ENCODE data around the gene TMEM204. TPM values are rescaled to one million over a fixed set of nuclear protein-coding genes. Genes with fewer than 3 reads are reported as not detected.

Gene TMEM204
- total and polyA plus RNA-seq, 7 experiments from 2014 or later, result 26.3 to 186 (median 152) TPM

DNA sequence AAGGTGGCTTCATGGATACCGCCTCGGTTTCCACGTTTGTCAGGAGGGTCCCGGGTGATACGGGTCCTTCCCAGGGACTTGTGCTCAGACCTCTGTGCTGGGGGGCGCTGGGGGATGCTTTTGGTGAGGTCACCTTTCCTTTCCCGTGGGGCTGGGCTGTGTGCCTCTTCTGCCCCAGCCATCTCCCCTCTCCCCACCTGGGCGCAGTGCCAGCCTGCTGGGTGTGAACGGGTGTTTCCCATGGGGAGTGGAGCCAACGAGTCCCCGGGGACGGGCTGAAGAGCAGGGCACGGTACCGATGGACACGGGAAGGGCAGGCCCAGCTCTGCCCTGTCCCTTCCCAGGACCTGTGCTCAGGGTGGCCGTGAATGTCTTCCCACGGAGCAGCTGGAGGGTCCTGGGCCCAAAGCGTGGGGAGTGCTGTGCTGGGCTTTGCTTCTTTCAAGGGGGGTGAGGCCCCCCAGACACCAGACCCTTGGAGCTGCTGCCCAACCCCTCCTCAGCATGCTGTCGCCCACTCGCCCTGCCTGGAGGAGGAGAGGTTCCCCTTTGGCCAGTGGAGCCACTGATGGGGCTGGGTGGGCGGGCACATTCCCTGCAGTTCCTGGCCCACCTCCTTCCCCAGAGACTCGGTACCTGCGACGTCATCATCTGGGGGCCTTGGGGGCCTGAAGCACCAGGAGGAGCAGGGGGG, 24.8 kb upstream of the TMEM204 start:
- Histone ChIP-seq H3K4me1 (ENCODE audit: control insufficient read depth in 2 of 2, insufficient read depth in 2 of 2, low read length in 2 of 2) (no peaks in the 10 kb centered on the region), H3K9me3 (ENCODE audit: control insufficient read depth in 2 of 3, low read length in 3 of 3) (no peaks in the 10 kb centered on the region), H3K4me3 (ENCODE audit: low read length) (no peak overlapping the region), H3K27ac (ENCODE audit: low read depth, low read length) (no peak overlapping the region), H3K27me3 (ENCODE audit: control insufficient read depth in 2 of 2, insufficient read depth in 2 of 2, low read length in 2 of 2) (no peaks in the 10 kb centered on the region), H3K36me3 (ENCODE audit: control insufficient read depth in 2 of 3, insufficient read depth in 3 of 3, low read length in 3 of 3) (peaks cover 0 to 48% (median 0%) of the 10 kb centered on the region in 3 experiments)
- ChIA-PET POLR2A (no interaction called here), CTCF (no interaction called here)
- no peak for ATAC-seq
- Mint-ChIP-seq H3K27ac (no peak overlapping the region), H3K4me1 (peaks cover 0 to 3% (median 0%) of the 10 kb centered on the region in 7 donors), H3K9me3 (peaks cover 0 to 3% (median 0%) of the 10 kb centered on the region in 11 donors), H3K4me3 (no peak overlapping the region), H3K27me3 (no peaks in the 10 kb centered on the region), H3K36me3 (peaks cover 0 to 13% (median 8%) of the 10 kb centered on the region in 5 donors)
- intact Hi-C loops (cut with micrococcal nuclease), result no loop called here
- no peak for DNase-seq

DNA sequence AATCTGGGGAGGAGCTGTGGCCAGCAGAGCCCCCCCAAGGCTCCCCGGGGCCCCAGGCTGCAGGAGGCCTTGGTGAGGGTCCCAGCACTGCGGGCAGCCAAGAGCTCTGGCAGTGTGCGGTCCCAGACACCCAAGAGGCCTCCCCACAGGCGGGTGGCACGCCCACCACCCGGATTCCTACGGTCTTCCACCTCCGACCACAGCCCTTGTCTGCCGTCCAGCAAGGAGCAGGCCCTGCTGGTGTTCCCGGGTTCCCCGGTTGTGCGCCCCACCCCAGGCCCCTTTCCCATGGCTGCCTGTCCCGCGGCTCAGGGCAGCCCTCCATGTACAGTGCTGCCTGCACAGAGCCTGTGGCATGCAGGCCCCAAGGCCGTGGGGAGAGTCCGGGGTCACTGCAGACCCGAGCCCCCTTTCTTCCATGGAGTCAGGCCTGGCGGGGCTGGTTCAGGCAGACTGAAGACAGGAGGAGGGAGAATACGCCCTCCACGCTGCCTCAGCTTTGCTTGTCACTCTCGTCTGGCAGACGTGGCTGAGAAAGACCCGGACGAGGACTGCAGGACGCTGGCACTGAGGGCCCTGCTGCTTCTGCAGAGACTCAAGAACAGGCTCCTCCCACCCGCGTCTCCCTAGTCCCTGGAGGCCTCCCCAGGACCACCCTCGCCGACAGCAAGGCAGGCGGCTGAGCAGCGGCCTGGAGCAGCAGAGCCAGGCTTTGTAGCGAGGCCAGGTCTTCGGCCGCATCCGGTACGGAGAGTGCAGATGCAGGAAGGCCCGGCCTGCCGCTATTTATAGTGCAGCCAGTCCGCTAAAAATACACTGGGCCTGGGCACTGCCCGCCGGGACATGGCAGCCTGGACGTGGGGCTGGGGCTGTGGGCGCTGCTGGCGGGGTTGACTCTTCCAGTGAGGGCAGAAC, 23.9 kb upstream of the TMEM204 start:
- intact Hi-C loops (cut with micrococcal nuclease), result no loop called here
- Mint-ChIP-seq H3K27ac (no peak overlapping the region), H3K4me3 (no peak overlapping the region), H3K27me3 (no peaks in the 10 kb centered on the region), H3K4me1 (peaks cover 0 to 3% (median 0%) of the 10 kb centered on the region in 7 donors), H3K36me3 (peaks cover 0 to 16% (median 10%) of the 10 kb centered on the region in 5 donors), H3K9me3 (peaks cover 0 to 6% (median 1%) of the 10 kb centered on the region in 11 donors)
- CTCF ChIA-PET, result no interaction called here
- H3K27me3 ChIP-seq (ENCODE audit: control insufficient read depth in 2 of 2, insufficient read depth in 2 of 2, low read length in 2 of 2), result no peaks in the 10 kb centered on the region
- H3K4me3 ChIP-seq (ENCODE audit: low read length), result no peak overlapping the region
- no peaks in the 10 kb centered on the region for H3K4me1 ChIP-seq (ENCODE audit: control insufficient read depth in 2 of 2, insufficient read depth in 2 of 2, low read length in 2 of 2)
- H3K9me3 ChIP-seq (ENCODE audit: control insufficient read depth in 2 of 3, low read length in 3 of 3), result peaks cover 0 to 3% (median 0%) of the 10 kb centered on the region in 3 experiments
- no peak overlapping the region for H3K27ac ChIP-seq (ENCODE audit: low read depth, low read length)
- POLR2A ChIA-PET, result no interaction called here
- peaks cover 0 to 46% (median 0%) of the 10 kb centered on the region in 3 experiments for H3K36me3 ChIP-seq (ENCODE audit: control insufficient read depth in 2 of 3, insufficient read depth in 3 of 3, low read length in 3 of 3)
- no peak for DNase-seq
- no peak for ATAC-seq

DNA sequence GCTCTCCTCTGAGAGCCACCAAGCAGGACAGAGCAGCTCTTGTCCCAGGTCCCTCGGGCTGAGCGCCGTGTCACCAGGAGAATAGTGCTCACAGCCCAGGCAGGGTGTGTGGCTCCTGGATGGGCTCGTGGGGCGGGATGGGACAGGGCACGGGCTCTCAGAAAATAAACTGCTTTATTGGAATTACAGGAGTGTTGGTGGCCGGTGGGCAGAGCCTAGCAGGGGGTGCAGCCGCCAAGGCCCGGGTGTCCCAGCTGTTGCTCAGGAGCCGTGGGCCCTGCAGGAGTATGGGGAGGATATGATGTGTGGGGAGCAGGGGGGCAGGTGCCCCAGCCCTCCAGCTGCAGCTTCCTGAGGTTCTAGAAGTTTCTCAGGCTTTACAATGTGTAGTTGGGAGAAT, 23.2 kb upstream of the TMEM204 start:
- no peaks in the 10 kb centered on the region for H3K27me3 Mint-ChIP-seq
- peaks cover 0 to 20% (median 15%) of the 10 kb centered on the region in 5 donors for H3K36me3 Mint-ChIP-seq
- H3K9me3 Mint-ChIP-seq, result peaks cover 0 to 12% (median 4%) of the 10 kb centered on the region in 11 donors
- peak overlapping the region in 1 of 9 donors; percentile 6 for H3K27ac Mint-ChIP-seq
- DNase-seq, result no peak
- intact Hi-C loops (cut with micrococcal nuclease), result no loop called here
- no peak overlapping the region for H3K27ac ChIP-seq (ENCODE audit: low read depth, low read length)
- ChIA-PET CTCF (no interaction called here), POLR2A (no interaction called here)
- no peak overlapping the region for H3K4me3 ChIP-seq (ENCODE audit: low read length)
- H3K36me3 ChIP-seq (ENCODE audit: control insufficient read depth in 2 of 3, insufficient read depth in 3 of 3, low read length in 3 of 3), result peaks cover 0 to 46% (median 0%) of the 10 kb centered on the region in 3 experiments
- no peak overlapping the region for H3K4me3 Mint-ChIP-seq
- peaks cover 0 to 4% (median 0%) of the 10 kb centered on the region in 3 experiments for H3K9me3 ChIP-seq (ENCODE audit: control insufficient read depth in 2 of 3, low read length in 3 of 3)
- peaks cover 0 to 3% (median 0%) of the 10 kb centered on the region in 7 donors for H3K4me1 Mint-ChIP-seq
- no peak for ATAC-seq
- no peaks in the 10 kb centered on the region for H3K4me1 ChIP-seq (ENCODE audit: control insufficient read depth in 2 of 2, insufficient read depth in 2 of 2, low read length in 2 of 2)
- H3K27me3 ChIP-seq (ENCODE audit: control insufficient read depth in 2 of 2, insufficient read depth in 2 of 2, low read length in 2 of 2), result no peaks in the 10 kb centered on the region

DNA sequence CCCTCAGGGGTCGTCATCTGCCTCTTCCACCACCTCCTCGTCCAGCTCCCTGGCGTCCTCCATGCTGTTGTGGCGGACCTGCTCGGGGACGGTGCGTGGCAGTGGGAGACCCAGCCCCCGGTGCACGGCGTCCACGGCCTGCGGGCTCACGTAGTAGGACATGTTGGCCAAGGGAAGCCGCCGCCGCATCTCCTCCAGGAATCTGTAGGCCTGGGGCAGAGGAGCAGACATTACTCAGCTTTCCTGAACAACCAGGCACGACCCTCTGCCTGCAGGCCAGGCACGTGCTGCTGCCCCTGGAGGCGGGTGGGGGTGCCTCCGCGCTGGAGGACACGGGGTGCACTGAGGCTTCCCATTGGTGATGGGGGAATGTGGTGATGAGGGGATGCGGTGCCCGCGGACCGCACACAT, 22.5 kb upstream of the TMEM204 start:
- Histone ChIP-seq H3K36me3 (ENCODE audit: control insufficient read depth in 2 of 3, insufficient read depth in 3 of 3, low read length in 3 of 3) (peaks cover 0 to 44% (median 0%) of the 10 kb centered on the region in 3 experiments), H3K4me1 (ENCODE audit: control insufficient read depth in 2 of 2, insufficient read depth in 2 of 2, low read length in 2 of 2) (no peaks in the 10 kb centered on the region), H3K9me3 (ENCODE audit: control insufficient read depth in 2 of 3, low read length in 3 of 3) (peaks cover 0 to 4% (median 0%) of the 10 kb centered on the region in 3 experiments), H3K4me3 (ENCODE audit: low read length) (no peak overlapping the region), H3K27ac (ENCODE audit: low read depth, low read length) (no peak overlapping the region), H3K27me3 (ENCODE audit: control insufficient read depth in 2 of 2, insufficient read depth in 2 of 2, low read length in 2 of 2) (no peaks in the 10 kb centered on the region)
- no peak for ATAC-seq
- Mint-ChIP-seq H3K4me3 (no peak overlapping the region), H3K4me1 (peaks cover 0 to 3% (median 0%) of the 10 kb centered on the region in 7 donors), H3K27ac (no peak overlapping the region), H3K9me3 (peaks cover 0 to 12% (median 4%) of the 10 kb centered on the region in 11 donors), H3K36me3 (peaks cover 0 to 22% (median 15%) of the 10 kb centered on the region in 5 donors), H3K27me3 (no peaks in the 10 kb centered on the region)
- POLR2A ChIA-PET, result no interaction called here
- intact Hi-C loops (cut with micrococcal nuclease), result no loop called here
- CTCF ChIA-PET, result no interaction called here
- DNase-seq, result no peak

DNA sequence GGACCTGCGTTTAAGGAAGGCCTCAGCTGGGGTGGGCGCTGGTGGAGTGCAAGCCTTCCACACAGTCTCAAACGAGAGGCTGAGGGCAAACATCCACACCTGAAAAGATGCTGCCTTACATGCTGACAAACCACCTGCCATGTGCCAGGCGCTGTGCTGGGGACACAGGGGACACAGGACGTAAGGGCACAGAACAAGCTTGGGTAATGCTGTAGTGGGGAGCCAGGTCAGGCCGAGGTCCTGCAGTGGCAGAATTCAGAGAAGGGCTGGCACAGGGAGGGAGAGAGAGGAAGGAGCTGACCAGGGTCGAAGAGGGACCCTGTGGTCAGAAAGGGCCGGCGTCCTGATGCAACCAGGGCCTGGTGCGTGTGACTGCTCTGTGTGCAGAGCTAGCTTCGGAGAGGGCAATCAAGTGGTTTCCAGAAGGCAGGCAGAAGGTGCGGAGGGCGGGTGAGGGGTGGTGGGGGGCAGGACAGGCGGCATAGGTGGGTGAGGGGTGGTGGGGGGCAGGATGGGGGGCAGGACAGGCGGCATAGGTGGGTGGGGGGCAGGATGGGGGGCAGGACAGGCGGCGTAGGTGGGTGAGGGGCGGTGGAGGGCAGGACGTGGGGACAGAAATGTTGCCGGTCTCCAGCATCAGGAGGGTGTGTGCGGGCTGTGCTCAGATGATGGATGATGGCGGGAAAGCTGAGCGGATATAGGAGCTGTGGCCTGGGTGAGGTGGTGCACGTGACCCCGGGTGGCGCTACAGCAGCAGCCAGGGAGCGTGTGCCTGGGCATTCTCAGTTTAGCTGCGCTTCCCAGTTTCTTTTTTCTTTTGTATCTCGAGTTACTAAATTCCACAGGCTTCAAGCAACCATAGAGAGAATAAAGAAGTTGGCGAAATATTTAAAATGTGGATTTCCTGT, 21.6 kb upstream of the TMEM204 start:
- ChIA-PET POLR2A (interaction anchor here (1.1 kb wide), 1 partner anchor 20 kb away, joined by 3 read pairs; no protein-coding TSS in a partner anchor), CTCF (no interaction called here)
- intact Hi-C loops (cut with micrococcal nuclease), result no loop called here
- H3K4me3 Mint-ChIP-seq, result no peak overlapping the region
- H3K9me3 Mint-ChIP-seq, result peaks cover 0 to 12% (median 4%) of the 10 kb centered on the region in 11 donors
- Histone ChIP-seq H3K4me3 (ENCODE audit: low read length) (no peak overlapping the region), H3K27ac (ENCODE audit: low read depth, low read length) (no peak overlapping the region), H3K36me3 (ENCODE audit: control insufficient read depth in 2 of 3, insufficient read depth in 3 of 3, low read length in 3 of 3) (peaks cover 0 to 35% (median 0%) of the 10 kb centered on the region in 3 experiments), H3K4me1 (ENCODE audit: control insufficient read depth in 2 of 2, insufficient read depth in 2 of 2, low read length in 2 of 2) (no peaks in the 10 kb centered on the region), H3K9me3 (ENCODE audit: control insufficient read depth in 2 of 3, low read length in 3 of 3) (peaks cover 0 to 4% (median 0%) of the 10 kb centered on the region in 3 experiments), H3K27me3 (ENCODE audit: control insufficient read depth in 2 of 2, insufficient read depth in 2 of 2, low read length in 2 of 2) (no peaks in the 10 kb centered on the region)
- no peaks in the 10 kb centered on the region for H3K27me3 Mint-ChIP-seq
- DNase-seq, result no peak
- H3K27ac Mint-ChIP-seq, result peak overlapping the region in 2 of 9 donors; percentile 17 to 18
- H3K4me1 Mint-ChIP-seq, result peaks cover 0 to 3% (median 0%) of the 10 kb centered on the region in 7 donors
- ATAC-seq, result no peak
- peaks cover 0 to 22% (median 15%) of the 10 kb centered on the region in 5 donors for H3K36me3 Mint-ChIP-seq

DNA sequence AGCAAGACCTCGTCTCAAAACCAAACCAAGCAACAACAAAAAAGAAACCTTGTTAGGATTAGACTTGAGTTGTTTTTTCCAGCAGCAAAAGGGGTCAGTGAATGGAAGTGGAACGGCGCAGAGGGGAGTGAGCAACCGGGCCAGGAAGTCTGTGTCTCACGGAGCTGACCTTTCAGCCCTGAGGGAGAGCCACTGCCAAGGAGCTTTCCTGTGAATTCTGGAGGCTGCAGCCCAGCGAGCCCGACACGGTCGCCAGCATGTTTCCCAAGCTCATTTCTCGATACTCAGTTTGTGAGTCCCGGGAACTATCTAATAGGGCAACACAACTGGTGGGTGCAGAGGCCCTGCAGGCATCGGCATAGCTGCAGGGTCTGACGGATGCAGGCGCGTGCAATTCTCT, 20.7 kb upstream of the TMEM204 start:
- intact Hi-C loops (cut with micrococcal nuclease), result no loop called here
- Mint-ChIP-seq H3K4me1 (peaks cover 0 to 3% (median 0%) of the 10 kb centered on the region in 7 donors), H3K27ac (peak overlapping the region in 1 of 9 donors; percentile 18), H3K9me3 (peaks cover 0 to 12% (median 4%) of the 10 kb centered on the region in 11 donors), H3K36me3 (peaks cover 0 to 20% (median 15%) of the 10 kb centered on the region in 5 donors), H3K27me3 (no peaks in the 10 kb centered on the region), H3K4me3 (no peak overlapping the region)
- Histone ChIP-seq H3K4me3 (ENCODE audit: low read length) (no peak overlapping the region), H3K27ac (ENCODE audit: low read depth, low read length) (no peak overlapping the region), H3K4me1 (ENCODE audit: control insufficient read depth in 2 of 2, insufficient read depth in 2 of 2, low read length in 2 of 2) (no peaks in the 10 kb centered on the region), H3K9me3 (ENCODE audit: control insufficient read depth in 2 of 3, low read length in 3 of 3) (peaks cover 0 to 4% (median 0%) of the 10 kb centered on the region in 3 experiments), H3K27me3 (ENCODE audit: control insufficient read depth in 2 of 2, insufficient read depth in 2 of 2, low read length in 2 of 2) (no peaks in the 10 kb centered on the region), H3K36me3 (ENCODE audit: control insufficient read depth in 2 of 3, insufficient read depth in 3 of 3, low read length in 3 of 3) (peaks cover 0 to 26% (median 0%) of the 10 kb centered on the region in 3 experiments)
- ChIA-PET CTCF (no interaction called here), POLR2A (no interaction called here)
- no peak for DNase-seq
- ATAC-seq, result no peak
